Left lung (tissue), 10 donors: ENCODE results near the gene FAM120B. TPM values are rescaled to one million over a fixed set of nuclear protein-coding genes. Genes with fewer than 3 reads are reported as not detected.

Experiments used
- ATAC-seq: fragments of 200-7000 bp; cut with Tn5 transposase; one replicate; pipeline ENCODE4 v1.9.1; 2020; ENCODE audit warnings: moderate library complexity
- DNase-seq, 4 donors: peaks; one replicate each; pipeline ENCODE4 v3.0.0-alpha.2; 2013 to 2020
- H3K27ac ChIP-seq, 2 donors: fragments of 200-600 bp; sonication (generic) in 1 of 2; one replicate each; pipeline versions ENCODE4 v1.5.0 to v1.8.0; 2020 to 2021
- H3K27me3 ChIP-seq, 2 donors: fragments of 200-600 bp; sonication (generic) in 1 of 2; one replicate each; pipeline versions ENCODE4 v1.5.0 to v1.8.0; 2020 to 2021
- H3K36me3 ChIP-seq, 2 donors: fragments of 200-600 bp; sonication (generic) in 1 of 2; one replicate each; pipeline versions ENCODE4 v1.5.0 to v1.8.0; 2020 to 2021
- H3K4me1 ChIP-seq, 2 donors: fragments of 200-600 bp; one replicate each; pipeline ENCODE4 v1.8.0; 2021
- H3K4me3 ChIP-seq, 2 donors: fragments of 200-600 bp; sonication (generic) in 1 of 2; one replicate each; pipeline versions ENCODE4 v1.5.0 to v1.8.0; 2020 to 2021; ENCODE audit warnings: mild to moderate bottlenecking in 1 of 2
- H3K9me3 ChIP-seq, 2 donors: fragments of 200-600 bp; sonication (generic) in 1 of 2; one replicate each; pipeline versions ENCODE4 v1.5.0 to v1.8.0; 2020 to 2021
- intact Hi-C, 2 donors: fragments of 100-400 bp; cut with DNase I; formaldehyde crosslinking; loops; one replicate each; pipeline versions ENCODE4 v1.11.2 to v1.14.2; 2022
- polyA plus RNA-seq, 6 donors: library from polyadenylated mRNA; unstranded; fragments of 120-200 nt; gene quantifications; one replicate each; pipeline ENCODE4 v1.2.1, GENCODE V29; 2013; ENCODE audit not compliant: insufficient read length in 6 of 6
- total RNA-seq, 2 donors: library from RNA; stranded (reverse); fragmentation: NEBNext Ultra II Directional; extraction: Animal tissue kit (Norgen Biotek cat#: 25700); gene quantifications; one replicate each; pipeline ENCODE4 v1.2.1, GENCODE V29; 2021
- TF ChIP-seq, protein P1 (sequence below), 2 donors: fragments of 200-600 bp; sonication (generic) in 1 of 2; IDR thresholded peaks; one replicate each; pipeline versions ENCODE4 v1.5.0 to v1.8.0; 2021; ENCODE audit warnings: antibody characterized with exemption in 2 of 2
- donor health status: DM: no; HTN: yes; CAD: no.
- donor health status: DM: no; HTN: no; CAD: no.

FAM120B gene
- total and polyA plus RNA-seq, 8 donors: 26.6 to 37.7 (median 35.5) TPM

DNA sequence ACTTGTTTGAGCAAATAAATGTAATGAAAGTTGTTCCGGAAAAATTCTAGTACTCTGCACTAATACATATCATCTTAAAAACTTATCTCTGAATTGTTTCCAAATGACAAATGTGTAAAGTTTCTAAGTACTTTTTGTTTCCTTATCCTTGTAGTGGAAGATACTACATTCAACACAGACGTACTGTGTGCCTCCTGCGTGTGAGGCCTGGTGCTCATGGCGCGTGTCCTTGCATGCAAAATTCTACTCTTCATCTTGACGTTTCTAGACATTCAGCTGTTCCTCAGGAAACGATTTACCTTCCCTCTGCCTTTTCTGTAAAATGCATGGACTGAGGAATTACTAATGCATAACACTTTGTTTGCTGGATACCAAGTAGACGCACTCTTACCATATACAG, 27.1 kb upstream of the FAM120B start:
- Histone ChIP-seq H3K27ac (peak overlapping the region in 1 of 2 donors; percentile 66), H3K36me3 (peaks cover 0 to 22% of the 10 kb centered on the region in 2 donors), H3K9me3 (no peaks in the 10 kb centered on the region), H3K27me3 (peaks cover 0 to 25% of the 10 kb centered on the region in 2 donors), H3K4me1 (peaks cover 0 to 14% of the 10 kb centered on the region in 2 donors), H3K4me3 (no peak overlapping the region)
- ATAC-seq (no peak), DNase-seq (peak in 1 of 4 donors; percentile 4)
- intact Hi-C loops: no loop called here
- TF ChIP-seq, protein P1, sequence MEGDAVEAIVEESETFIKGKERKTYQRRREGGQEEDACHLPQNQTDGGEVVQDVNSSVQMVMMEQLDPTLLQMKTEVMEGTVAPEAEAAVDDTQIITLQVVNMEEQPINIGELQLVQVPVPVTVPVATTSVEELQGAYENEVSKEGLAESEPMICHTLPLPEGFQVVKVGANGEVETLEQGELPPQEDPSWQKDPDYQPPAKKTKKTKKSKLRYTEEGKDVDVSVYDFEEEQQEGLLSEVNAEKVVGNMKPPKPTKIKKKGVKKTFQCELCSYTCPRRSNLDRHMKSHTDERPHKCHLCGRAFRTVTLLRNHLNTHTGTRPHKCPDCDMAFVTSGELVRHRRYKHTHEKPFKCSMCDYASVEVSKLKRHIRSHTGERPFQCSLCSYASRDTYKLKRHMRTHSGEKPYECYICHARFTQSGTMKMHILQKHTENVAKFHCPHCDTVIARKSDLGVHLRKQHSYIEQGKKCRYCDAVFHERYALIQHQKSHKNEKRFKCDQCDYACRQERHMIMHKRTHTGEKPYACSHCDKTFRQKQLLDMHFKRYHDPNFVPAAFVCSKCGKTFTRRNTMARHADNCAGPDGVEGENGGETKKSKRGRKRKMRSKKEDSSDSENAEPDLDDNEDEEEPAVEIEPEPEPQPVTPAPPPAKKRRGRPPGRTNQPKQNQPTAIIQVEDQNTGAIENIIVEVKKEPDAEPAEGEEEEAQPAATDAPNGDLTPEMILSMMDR (IDR thresholded peaks at IDR 0.05): no peak

DNA sequence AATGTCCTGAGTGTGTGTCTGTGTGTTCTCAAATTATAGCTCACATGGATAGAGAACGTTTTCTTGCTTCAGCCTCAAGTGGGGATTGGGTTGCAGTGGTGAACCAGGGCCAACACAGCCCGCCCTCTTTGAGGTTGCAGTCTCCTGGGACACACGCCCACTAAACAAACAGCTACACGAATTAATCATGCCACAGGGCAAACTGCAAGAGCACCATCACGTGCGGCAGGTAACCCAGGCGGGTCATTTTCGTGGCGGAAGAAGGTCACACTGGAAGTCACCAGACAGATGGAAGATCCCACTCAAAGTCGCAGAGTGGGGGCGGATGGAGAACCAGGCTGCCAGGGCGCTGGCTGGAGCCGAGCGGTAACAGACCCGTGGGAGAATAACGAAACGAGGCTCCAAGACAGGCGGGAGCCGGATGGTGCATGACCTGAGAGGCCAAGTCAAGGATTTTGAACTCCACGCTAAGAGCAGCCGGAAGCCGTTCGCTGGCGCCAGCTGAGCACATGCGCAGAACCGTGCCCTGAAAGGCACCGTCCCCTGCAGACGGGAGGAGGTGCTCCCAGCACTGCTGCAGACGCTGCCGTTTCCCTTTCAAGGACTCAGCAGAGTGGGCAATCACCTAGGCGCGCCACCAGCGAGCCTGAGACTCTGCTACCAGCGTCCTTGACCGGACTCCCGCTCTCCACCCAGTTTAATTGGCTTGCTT, 26.4 kb upstream of the FAM120B start:
- ATAC-seq: peak; percentile 90
- Histone ChIP-seq H3K36me3 (peaks cover 0 to 29% of the 10 kb centered on the region in 2 donors), H3K4me3 (peak overlapping the region; percentile 4 to 7), H3K4me1 (peaks cover 0 to 14% of the 10 kb centered on the region in 2 donors), H3K27ac (peak overlapping the region; percentile 51 to 66), H3K9me3 (no peaks in the 10 kb centered on the region), H3K27me3 (peaks cover 0 to 23% of the 10 kb centered on the region in 2 donors)
- intact Hi-C loops: no loop called here
- TF ChIP-seq, protein P1 (IDR thresholded peaks at IDR 0.05): no peak
- DNase-seq: peak in 3 of 4 donors; percentile 65 to 88 (median 67)

DNA sequence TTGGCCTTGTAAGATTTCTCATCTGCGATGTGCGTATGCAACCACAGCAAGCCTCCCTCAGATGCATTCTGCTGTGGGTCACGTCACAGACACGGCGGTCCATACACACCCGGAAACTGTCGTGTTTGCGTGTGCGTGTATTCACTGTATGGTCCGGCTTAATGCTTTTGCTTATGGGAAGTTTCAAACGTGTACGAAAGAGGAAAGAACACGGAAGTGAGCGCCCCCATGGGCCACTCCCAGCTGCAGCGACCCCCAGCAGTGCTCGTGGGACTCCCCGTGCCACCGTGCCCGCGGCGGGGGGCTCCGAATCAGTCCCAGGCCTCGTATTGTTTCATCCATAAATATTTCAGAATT, 25.9 kb upstream of the FAM120B start:
- Histone ChIP-seq H3K4me1 (peaks cover 0 to 16% of the 10 kb centered on the region in 2 donors), H3K27me3 (peaks cover 0 to 27% of the 10 kb centered on the region in 2 donors), H3K27ac (peak overlapping the region in 1 of 2 donors; percentile 66), H3K36me3 (peaks cover 0 to 32% of the 10 kb centered on the region in 2 donors), H3K9me3 (no peaks in the 10 kb centered on the region), H3K4me3 (peak overlapping the region; percentile 4 to 7)
- peak; percentile 19 for ATAC-seq
- DNase-seq: peak in 1 of 4 donors; percentile 51
- TF ChIP-seq, protein P1 (IDR thresholded peaks at IDR 0.05): no peak
- intact Hi-C loops: no loop called here

DNA sequence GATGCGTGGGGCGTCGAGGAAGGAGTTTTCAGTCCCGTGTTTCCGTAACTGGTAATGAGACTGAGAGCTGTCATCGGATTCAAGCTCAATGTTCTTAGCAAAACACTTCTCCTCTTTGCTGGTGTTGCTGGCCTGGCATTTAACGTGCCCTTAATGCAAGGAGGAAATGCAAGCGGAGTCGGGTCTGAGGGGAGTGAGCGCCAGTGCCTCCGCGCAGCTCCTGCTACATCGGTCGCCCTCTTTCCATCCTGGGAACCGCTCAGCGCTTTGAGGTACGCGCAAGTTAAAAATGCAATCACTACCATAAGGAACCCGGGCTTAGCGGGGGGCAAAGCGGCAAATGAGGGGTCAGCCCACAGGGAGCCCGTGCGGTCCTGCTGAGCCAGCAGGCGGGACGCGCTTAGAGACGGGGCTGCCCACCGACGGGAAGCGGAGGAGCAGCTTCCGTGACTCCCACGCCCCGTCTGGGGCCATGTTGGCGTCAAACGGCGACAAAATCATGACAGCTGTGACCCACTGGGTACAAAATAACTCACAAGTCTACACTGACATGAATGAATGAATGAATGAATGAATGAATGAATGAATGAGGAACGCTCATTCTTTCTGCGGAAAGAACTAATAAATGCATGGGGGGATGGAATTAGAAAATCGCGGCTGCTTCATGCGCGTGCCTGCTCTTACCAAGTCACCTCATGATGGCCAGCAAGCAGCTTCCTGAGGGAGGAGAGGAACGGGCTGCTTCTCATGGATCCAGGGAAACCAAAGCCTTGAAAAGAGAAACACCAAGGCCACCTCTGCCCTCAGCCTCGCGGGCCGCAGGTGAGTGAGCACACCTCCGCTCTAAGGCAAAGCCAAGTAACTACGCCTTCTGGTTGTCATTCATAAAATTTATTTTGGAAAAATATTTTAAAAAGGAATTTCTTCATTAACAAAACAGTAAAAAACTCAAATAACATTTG, 24.9 kb upstream of the FAM120B start:
- no peak overlapping the region for H3K27ac ChIP-seq
- H3K9me3 ChIP-seq: no peaks in the 10 kb centered on the region
- TF ChIP-seq, protein P1 (IDR thresholded peaks at IDR 0.05): no peak
- intact Hi-C loops: no loop called here
- peaks cover 0 to 25% of the 10 kb centered on the region in 2 donors for H3K4me1 ChIP-seq
- peaks cover 0 to 37% of the 10 kb centered on the region in 2 donors for H3K27me3 ChIP-seq
- peaks cover 0 to 32% of the 10 kb centered on the region in 2 donors for H3K36me3 ChIP-seq
- DNase-seq (no peak), ATAC-seq (no peak)
- no peak overlapping the region for H3K4me3 ChIP-seq
